K562 (cell line): Measurements from ENCODE around the gene KNL1. TPM values are rescaled to one million over a fixed set of nuclear protein-coding genes. Genes with fewer than 3 reads are reported as not detected.

Experiments used
- BACH1 ChIP-seq: fragments of 200-800 bp; sonication (Bioruptor generic); IDR thresholded peaks from 2 replicates; pipeline ENCODE4 v1.6.1; 2016; ENCODE audit warnings: missing genetic modification characterization, missing compliant biosample characterization
- CHD1 ChIP-seq: fragments of 200-600 bp; sonication (generic); IDR thresholded peaks from one replicate; pipeline ENCODE4 v1.6.1; 2012; ENCODE audit warnings: mild to moderate bottlenecking, moderate library complexity, low read length, inconsistent platforms
- CREB3L1 ChIP-seq: fragments of 450-650 bp; IDR thresholded peaks from 2 replicates; pipeline ENCODE4 v1.6.1; 2014; ENCODE audit warnings: low read depth, mild to moderate bottlenecking, moderate library complexity, borderline replicate concordance
- EP300 ChIP-seq: IDR thresholded peaks from 2 replicates; pipeline ENCODE4 v1.6.1; 2012; ENCODE audit warnings: low read length, improper control_type of control experiment
- FOXP4 ChIP-seq: sonication (generic); formaldehyde crosslinking; IDR thresholded peaks from 2 replicates; pipeline ENCODE4 v1.8.0; 2022; ENCODE audit warnings: mild to moderate bottlenecking, missing genetic modification reagents, borderline replicate concordance
- HNRNPUL1 ChIP-seq: fragments of 200-400 bp; formaldehyde crosslinking; IDR thresholded peaks from 2 replicates; pipeline ENCODE4 v1.6.1; 2017; ENCODE audit warnings: low read length
- MED1 ChIP-seq: sonication (generic); formaldehyde crosslinking; IDR thresholded peaks from 2 replicates; pipeline ENCODE4 v1.8.1; 2023; ENCODE audit warnings: missing genetic modification reagents, borderline replicate concordance
- MEF2D ChIP-seq: conservative IDR thresholded peaks from 2 replicates; pipeline ENCODE4 v1.6.1; 2016; ENCODE audit warnings: low read depth, missing genetic modification characterization, missing compliant biosample characterization
- NR0B1 ChIP-seq: fragments of 450-650 bp; IDR thresholded peaks from one replicate; pipeline ENCODE4 v1.6.1; 2018; ENCODE audit warnings: mild to moderate bottlenecking, moderate library complexity; ENCODE audit not compliant: partially characterized antibody
- PHB ChIP-seq: fragments of 250-450 bp; sonication (Bioruptor Pico); IDR thresholded peaks from 2 replicates; pipeline ENCODE4 v1.5.0; 2021
- TFAP4 ChIP-seq: sonication (generic); formaldehyde crosslinking; IDR thresholded peaks from 2 replicates; pipeline ENCODE4 v1.8.0; 2022; ENCODE audit warnings: missing genetic modification reagents, mild to moderate bottlenecking, moderate library complexity, borderline replicate concordance
- XRCC5 ChIP-seq: fragments of 200-400 bp; formaldehyde crosslinking; IDR thresholded peaks from 2 replicates; pipeline ENCODE4 v1.6.1; 2017; ENCODE audit warnings: low read depth, mild to moderate bottlenecking, low read length
- ZBTB34 ChIP-seq: fragments of 250-450 bp; sonication (Bioruptor Pico); IDR thresholded peaks from 2 replicates; pipeline ENCODE4 v1.8.0; 2021; ENCODE audit warnings: mild to moderate bottlenecking, moderate library complexity
- ZMIZ1 ChIP-seq, 2 experiments: fragments of 150-350 bp in 1 of 2; IDR thresholded peaks; 2 replicates each; pipeline ENCODE4 v1.6.1; 2012 to 2016; ENCODE audit warnings: low read depth in 2 of 2, low read length in 2 of 2, mild to moderate bottlenecking in 1 of 2, moderate library complexity in 1 of 2
- ZNF263 ChIP-seq: sonication (generic); formaldehyde crosslinking; IDR thresholded peaks from 2 replicates; pipeline ENCODE4 v1.8.0; 2022; ENCODE audit warnings: mild to moderate bottlenecking, missing genetic modification reagents, borderline replicate concordance
- ZNF445 ChIP-seq: fragments of 250-450 bp; sonication (Bioruptor Pico); IDR thresholded peaks from 2 replicates; pipeline ENCODE4 v1.4.0; 2020; ENCODE audit warnings: low read depth, mild to moderate bottlenecking, moderate library complexity
- ZNF830 ChIP-seq: fragments of 250-450 bp; sonication (Bioruptor Pico); IDR thresholded peaks from 2 replicates; pipeline ENCODE4 v1.5.0; 2021; ENCODE audit warnings: mild to moderate bottlenecking
- polyA plus RNA-seq, 8 experiments: library from polyadenylated mRNA; depleted of rRNA in 4 of 8; stranded (reverse) in 5 of 8; unstranded in 3 of 8; fragments of >200 nt; fragmentation: Nextera tagmentation in 2 of 8; fragmentation: Illumina TruSeq in 1 of 8; extraction: Ambion mirVana in 2 of 8; extraction: Trizol in 1 of 8; gene quantifications; 2 replicates each; pipeline versions ENCODE4 v1.2.1 to v1.2.3, GENCODE V29; 2011 to 2014; ENCODE audit warnings: inconsistent platforms in 1 of 8, missing spikeins in 1 of 8
- total RNA-seq, 7 experiments: library from RNA; depleted of rRNA in 6 of 7; stranded (reverse); fragments of >200 nt in 6 of 7; fragmentation: Illumina TruSeq in 2 of 7; extraction: Trizol in 2 of 7; gene quantifications; 2 replicates each; pipeline versions ENCODE4 v1.2.1 to v1.2.3, GENCODE V29; 2011 to 2021; ENCODE audit warnings: low replicate concordance in 1 of 7

KNL1 gene
- total and polyA plus RNA-seq, 9 of the 15 experiments (the other 6 are each of a cell fraction or from before 2014, with no cell fraction given) = 14.5 to 65.4 (median 34.6) TPM

GRCh38 chr15:40695469-40695890, 101.4 kb downstream of the KNL1 start (continued):
- TF ChIP-seq CREB3L1 = peak; percentile 84
- TF ChIP-seq ZMIZ1 (IDR thresholded peaks at IDR 0.05; ENCODE audit: low read depth in 2 of 2, low read length in 2 of 2) = no peak
- TF ChIP-seq ZNF830 (CRISPR knock-in tag) = 0 out of 2 replicates have a peak, but pooled peaks have one; percentile 41
- no peak for TF ChIP-seq HNRNPUL1
- TF ChIP-seq BACH1 (tag) = no peak
- 0 out of 2 replicates have a peak, but pooled peaks have one; percentile 7 for TF ChIP-seq FOXP4
- TF ChIP-seq MEF2D (tag) = no peak
- no peak for TF ChIP-seq MED1
- TF ChIP-seq CHD1 = peak; percentile 23
- TF ChIP-seq NR0B1 = no peak
- TF ChIP-seq PHB (CRISPR knock-in tag) = no peak
- TF ChIP-seq EP300 = no peak
- TF ChIP-seq XRCC5 = no peak
- TF ChIP-seq ZBTB34 (CRISPR knock-in tag) = no peak
- TF ChIP-seq TFAP4 (CRISPR knock-in tag) = no peak; the same call in 1 of the 2 replicates
- no peak; the same call in 1 of the 2 replicates for TF ChIP-seq ZNF263 (CRISPR knock-in tag)
- no peak for TF ChIP-seq ZNF445 (CRISPR knock-in tag)
